SU-DHL-6 (cell line): Measurements from ENCODE around the gene TMEM14A.

Source experiments
- H2AFZ ChIP-seq: fragments of 200-600 bp; sonication (generic); 2 replicates; pipeline ENCODE4 v1.6.1; 2014; ENCODE audit warnings: low read depth, mild to moderate bottlenecking, moderate library complexity, mixed read lengths, antibody characterized with exemption, low read length; ENCODE audit not compliant: severe bottlenecking
- H3F3A ChIP-seq: fragments of 200-600 bp; shearing (Covaris generic); 2 replicates; pipeline ENCODE4 v1.6.0; 2016; ENCODE audit warnings: antibody characterized with exemption, mild to moderate bottlenecking; ENCODE audit not compliant: insufficient read depth
- H3K27ac ChIP-seq: fragments of 200-600 bp; sonication (generic); 2 replicates; pipeline ENCODE4 v1.5.1; 2016; ENCODE audit warnings: low read depth, mild to moderate bottlenecking, low read length, moderate library complexity, mixed read lengths
- H3K27me3 ChIP-seq: fragments of 200-600 bp; sonication (generic), shearing (Covaris generic); 2 replicates; pipeline ENCODE4 v1.6.0; 2014; ENCODE audit warnings: mild to moderate bottlenecking, low read length
- H3K36me3 ChIP-seq: fragments of 200-600 bp; sonication (generic); 2 replicates; pipeline ENCODE4 v1.6.1; 2014; ENCODE audit warnings: mild to moderate bottlenecking, low read length, mixed read lengths
- H3K4me2 ChIP-seq: fragments of 300-600, 200-600 bp; shearing (Covaris generic), sonication (generic); 2 replicates; pipeline ENCODE4 v1.6.0; 2014; ENCODE audit warnings: low read length, low read depth, mild to moderate bottlenecking; ENCODE audit not compliant: poor library complexity, severe bottlenecking
- H3K4me3 ChIP-seq: fragments of 200-600 bp; sonication (generic); 2 replicates; pipeline ENCODE4 v1.5.1; 2014; ENCODE audit warnings: antibody characterized with exemption, low read length, mild to moderate bottlenecking, mixed read lengths; ENCODE audit not compliant: insufficient read depth, poor library complexity, severe bottlenecking
- H3K79me2 ChIP-seq: fragments of 200-600 bp; sonication (generic); 2 replicates; pipeline ENCODE4 v1.6.1; 2014; ENCODE audit warnings: mild to moderate bottlenecking, low read length, moderate library complexity; ENCODE audit not compliant: insufficient read depth
- H3K9ac ChIP-seq: fragments of 200-600 bp; sonication (generic); 2 replicates; pipeline ENCODE4 v1.7.0; 2014; ENCODE audit warnings: mild to moderate bottlenecking, low read length
- H3K9me2 ChIP-seq: fragments of 200-600 bp; sonication (generic); replicated peaks from 2 replicates; pipeline ENCODE4 v1.6.1; 2014; ENCODE audit warnings: low read length; ENCODE audit not compliant: insufficient read depth
- H3K9me3 ChIP-seq: fragments of 200-600 bp; sonication (generic); 2 replicates; pipeline ENCODE4 v1.6.1; 2014; ENCODE audit warnings: low read length, mixed read lengths; ENCODE audit not compliant: insufficient read depth
- H4K20me1 ChIP-seq: fragments of 200-600 bp; sonication (generic); 2 replicates; pipeline ENCODE4 v1.6.1; 2014; ENCODE audit warnings: low read depth, mild to moderate bottlenecking, antibody characterized with exemption, low read length, moderate library complexity, mixed read lengths
- EZH2phosphoT487 ChIP-seq: fragments of 200-600 bp; sonication (generic), shearing (Covaris generic); conservative IDR thresholded peaks from 2 replicates; pipeline ENCODE4 v1.6.1; 2018; ENCODE audit warnings: mild to moderate bottlenecking, antibody characterized with exemption, low read length, moderate library complexity, mixed read lengths
- TF ChIP-seq, protein P1 (sequence below): fragments of 200-600 bp; sonication (generic); IDR thresholded peaks from one replicate; pipeline ENCODE4 v1.5.1; 2017; ENCODE audit warnings: antibody characterized with exemption, mild to moderate bottlenecking, low read length, moderate library complexity; ENCODE audit not compliant: insufficient read depth, poor library complexity, severe bottlenecking

Gene TMEM14A

GRCh38 chr6:52657870-52658269 lies 13.0 kb upstream of the TMEM14A start:
- no peak for TF ChIP-seq EZH2phosphoT487
- H4K20me1 ChIP-seq, result no peaks in the 10 kb centered on the region
- no peak overlapping the region for H3K4me3 ChIP-seq
- no peaks in the 10 kb centered on the region for H3K9me2 ChIP-seq
- no peak overlapping the region for H3K27ac ChIP-seq
- H3K79me2 ChIP-seq, result no peaks in the 10 kb centered on the region
- H3K36me3 ChIP-seq, result no peaks in the 10 kb centered on the region
- no peak overlapping the region for H3K9ac ChIP-seq
- no peaks in the 10 kb centered on the region for H3K9me3 ChIP-seq
- no peaks in the 10 kb centered on the region for H3F3A ChIP-seq
- no peak overlapping the region for H2AFZ ChIP-seq
- no peaks in the 10 kb centered on the region for H3K27me3 ChIP-seq
- H3K4me2 ChIP-seq, result no peak overlapping the region

DNA sequence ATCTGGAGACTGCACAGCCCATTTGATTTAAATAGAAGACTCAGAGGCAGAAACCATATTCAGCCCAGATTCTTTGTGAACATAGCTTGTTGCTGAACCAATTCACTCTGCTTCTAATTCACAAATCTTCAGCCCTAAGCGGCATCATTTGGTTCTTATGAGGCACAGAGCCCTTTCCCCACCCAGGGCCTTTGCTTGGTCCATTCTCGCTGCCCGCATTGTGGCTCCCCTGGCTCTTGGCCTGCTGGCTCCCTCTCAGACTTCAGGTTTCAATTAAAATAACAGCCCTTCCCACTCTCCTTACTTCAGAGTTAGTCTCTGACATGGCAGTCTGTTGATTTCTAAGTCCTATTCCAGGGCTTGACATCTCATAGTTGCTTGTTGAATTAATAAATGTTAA lies 9.4 kb upstream of the TMEM14A start:
- Histone ChIP-seq H3F3A (no peaks in the 10 kb centered on the region), H4K20me1 (no peaks in the 10 kb centered on the region), H3K9ac (no peak overlapping the region), H3K9me3 (no peaks in the 10 kb centered on the region), H3K4me2 (no peak overlapping the region), H2AFZ (no peak overlapping the region), H3K4me3 (no peak overlapping the region), H3K27me3 (no peaks in the 10 kb centered on the region), H3K9me2 (no peaks in the 10 kb centered on the region), H3K27ac (no peak overlapping the region), H3K79me2 (no peaks in the 10 kb centered on the region), H3K36me3 (no peaks in the 10 kb centered on the region; the same call in 1 of the 2 replicates)
- TF ChIP-seq, protein P1, sequence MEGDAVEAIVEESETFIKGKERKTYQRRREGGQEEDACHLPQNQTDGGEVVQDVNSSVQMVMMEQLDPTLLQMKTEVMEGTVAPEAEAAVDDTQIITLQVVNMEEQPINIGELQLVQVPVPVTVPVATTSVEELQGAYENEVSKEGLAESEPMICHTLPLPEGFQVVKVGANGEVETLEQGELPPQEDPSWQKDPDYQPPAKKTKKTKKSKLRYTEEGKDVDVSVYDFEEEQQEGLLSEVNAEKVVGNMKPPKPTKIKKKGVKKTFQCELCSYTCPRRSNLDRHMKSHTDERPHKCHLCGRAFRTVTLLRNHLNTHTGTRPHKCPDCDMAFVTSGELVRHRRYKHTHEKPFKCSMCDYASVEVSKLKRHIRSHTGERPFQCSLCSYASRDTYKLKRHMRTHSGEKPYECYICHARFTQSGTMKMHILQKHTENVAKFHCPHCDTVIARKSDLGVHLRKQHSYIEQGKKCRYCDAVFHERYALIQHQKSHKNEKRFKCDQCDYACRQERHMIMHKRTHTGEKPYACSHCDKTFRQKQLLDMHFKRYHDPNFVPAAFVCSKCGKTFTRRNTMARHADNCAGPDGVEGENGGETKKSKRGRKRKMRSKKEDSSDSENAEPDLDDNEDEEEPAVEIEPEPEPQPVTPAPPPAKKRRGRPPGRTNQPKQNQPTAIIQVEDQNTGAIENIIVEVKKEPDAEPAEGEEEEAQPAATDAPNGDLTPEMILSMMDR, result no peak
- no peak for TF ChIP-seq EZH2phosphoT487

- no peaks in the 10 kb centered on the region for H3K27me3 ChIP-seq
- H3K79me2 ChIP-seq, result no peaks in the 10 kb centered on the region
These were observed 8.9 kb upstream of the TMEM14A start for GRCh38 chr6:52662031-52662430.

GRCh38 chr6:52663120-52663935 lies 7.6 kb upstream of the TMEM14A start:
- no peaks in the 10 kb centered on the region for H3K27me3 ChIP-seq
- H3K4me3 ChIP-seq, result peak overlapping the region; percentile 61
- H3K9ac ChIP-seq, result peak overlapping the region; percentile 76
- H3K9me2 ChIP-seq, result no peaks in the 10 kb centered on the region
- peak overlapping the region; percentile 34 for H3K27ac ChIP-seq
- H3K9me3 ChIP-seq, result no peaks in the 10 kb centered on the region
- H3F3A ChIP-seq, result peaks cover 10% of the 10 kb centered on the region
- H4K20me1 ChIP-seq, result no peaks in the 10 kb centered on the region
- TF ChIP-seq, protein P1, result peak; percentile 99
- TF ChIP-seq EZH2phosphoT487, result no peak
- peak overlapping the region; percentile 82 for H3K4me2 ChIP-seq
- peak overlapping the region; percentile 99 for H2AFZ ChIP-seq
- H3K36me3 ChIP-seq, result peaks cover 5% of the 10 kb centered on the region; the same call in 1 of the 2 replicates
- no peaks in the 10 kb centered on the region for H3K79me2 ChIP-seq

More at GRCh38 chr6:52662031-52662430, 8.9 kb upstream of the TMEM14A start:
- H3K4me2 ChIP-seq, result no peak overlapping the region
- no peaks in the 10 kb centered on the region for H3K9me3 ChIP-seq
- no peaks in the 10 kb centered on the region for H4K20me1 ChIP-seq
- H3K36me3 ChIP-seq, result peaks cover 1% of the 10 kb centered on the region; the same call in 1 of the 2 replicates
- no peak overlapping the region for H3K9ac ChIP-seq
- H3K27ac ChIP-seq, result no peak overlapping the region
- TF ChIP-seq EZH2phosphoT487, result no peak
- TF ChIP-seq, protein P1, result no peak
- no peak overlapping the region for H2AFZ ChIP-seq
- H3F3A ChIP-seq, result no peaks in the 10 kb centered on the region
- no peaks in the 10 kb centered on the region for H3K9me2 ChIP-seq
- no peak overlapping the region for H3K4me3 ChIP-seq
